Stromal cell of bone marrow (primary cell): Measurements from ENCODE around the gene TCF7L1.

Experiments used
- DNase-seq: peaks from one replicate; pipeline ENCODE4 v3.0.0-alpha.2; 2012; ENCODE audit warnings: low read depth

Gene TCF7L1

DNA sequence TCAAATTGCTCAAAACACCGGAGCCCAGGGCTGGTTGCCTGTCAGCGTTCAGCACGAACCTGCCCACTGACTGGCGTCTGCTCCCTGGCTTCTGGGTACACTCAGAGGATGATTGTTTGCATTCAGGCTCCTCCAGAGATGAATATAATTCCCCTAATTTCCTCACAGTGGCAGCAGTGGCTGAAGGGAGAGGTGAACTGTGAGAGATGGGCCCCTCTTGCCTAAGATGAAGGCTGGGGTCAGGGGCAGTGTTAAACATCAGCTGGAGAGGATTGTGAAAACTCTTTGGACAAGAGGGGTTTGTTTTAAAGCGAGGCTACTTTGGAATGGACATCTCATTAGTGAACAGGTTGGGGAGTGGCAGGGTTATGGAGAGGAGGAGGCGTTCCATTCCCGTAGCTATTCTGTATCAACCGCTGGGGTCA is 31.0 kb downstream of the TCF7L1 start:
- DNase-seq: no peak

DNA sequence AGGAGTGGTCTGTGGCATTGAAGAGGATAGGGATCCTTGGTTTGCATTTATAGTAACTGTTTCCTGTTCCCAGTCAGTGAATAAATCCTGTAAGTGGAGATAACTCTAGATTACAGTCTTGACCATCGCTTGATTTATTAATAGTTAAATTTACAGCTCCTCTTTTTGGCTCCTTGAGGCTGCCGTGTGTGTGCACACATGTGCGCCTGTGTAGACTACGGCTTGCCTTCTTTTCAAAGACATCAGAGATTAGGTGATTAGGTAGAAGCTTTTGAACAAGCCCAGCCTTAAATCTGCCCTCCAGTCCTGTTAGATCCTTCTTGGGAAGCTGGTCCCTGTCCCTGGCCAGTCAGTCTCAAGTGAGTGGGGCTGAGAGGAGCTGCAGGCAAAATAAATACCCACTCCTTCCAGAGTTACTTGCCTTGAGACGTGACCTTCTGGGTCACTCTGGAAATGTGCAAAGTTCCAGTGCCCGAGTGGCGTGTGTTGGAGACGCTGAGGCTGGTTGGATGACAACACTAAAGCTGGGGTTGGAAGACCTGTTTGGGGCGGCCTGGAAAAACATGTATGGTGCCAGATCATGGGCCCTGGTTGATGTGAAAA is 32.0 kb downstream of the TCF7L1 start:
- DNase-seq: no peak

DNA sequence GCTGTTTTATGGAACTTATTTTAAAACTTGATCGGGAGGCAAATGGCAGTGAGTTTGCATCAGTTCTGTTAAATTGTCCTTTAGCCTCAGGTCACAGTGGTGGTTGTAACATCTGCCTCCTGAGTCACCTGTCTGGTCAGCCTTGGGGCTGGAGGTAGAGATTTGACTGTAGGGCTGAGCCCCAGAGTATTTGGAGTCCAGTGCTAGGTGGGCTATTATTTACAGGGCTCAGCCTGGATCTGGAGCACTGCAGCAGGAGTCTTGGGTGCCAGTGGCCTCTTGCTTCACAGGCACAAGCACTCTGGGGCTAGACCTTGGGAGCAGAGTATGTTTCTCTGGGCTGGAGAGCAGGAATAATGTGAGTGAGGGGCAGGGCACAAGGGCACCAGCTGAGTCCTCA is 32.8 kb downstream of the TCF7L1 start:
- no peak for DNase-seq

DNA sequence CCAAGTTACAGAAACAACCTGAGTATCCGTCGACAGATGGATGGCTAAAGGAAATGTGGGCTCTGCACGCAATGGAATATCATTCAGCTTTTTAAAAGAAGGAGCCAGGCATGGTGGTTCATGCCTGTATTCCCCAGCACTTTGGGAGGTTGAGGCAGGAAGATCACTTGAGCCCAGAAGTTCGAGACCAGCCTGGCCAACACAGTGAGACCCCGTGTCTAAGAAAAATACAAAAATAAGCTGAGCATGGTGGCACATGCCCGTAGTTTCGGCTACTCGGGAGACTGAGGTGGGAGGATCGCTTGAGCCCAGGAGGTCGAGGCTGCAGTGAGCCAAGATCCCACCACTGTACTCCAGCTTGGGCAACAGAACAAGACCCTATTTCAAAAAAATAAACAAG is 34.3 kb downstream of the TCF7L1 start:
- no peak for DNase-seq

DNA sequence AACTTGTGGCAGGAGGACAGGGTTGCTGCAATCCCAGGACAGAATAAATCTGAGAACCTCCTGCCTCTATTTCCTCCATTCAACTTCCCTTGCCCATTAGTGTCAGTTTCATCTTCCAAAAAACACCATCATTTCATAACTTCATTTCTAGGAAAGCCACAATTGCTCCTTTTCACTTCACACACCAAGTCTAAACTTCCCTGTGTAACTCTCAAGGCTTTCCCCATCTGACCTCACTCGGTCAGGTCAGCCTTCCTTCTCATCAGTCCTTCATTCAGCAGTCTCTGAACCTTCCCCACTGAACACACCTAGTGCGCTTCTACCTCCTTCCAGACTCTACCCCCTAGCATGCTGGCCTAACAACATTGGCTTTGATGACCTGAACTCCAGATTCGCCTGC is 35.8 kb downstream of the TCF7L1 start:
- no peak for DNase-seq

DNA sequence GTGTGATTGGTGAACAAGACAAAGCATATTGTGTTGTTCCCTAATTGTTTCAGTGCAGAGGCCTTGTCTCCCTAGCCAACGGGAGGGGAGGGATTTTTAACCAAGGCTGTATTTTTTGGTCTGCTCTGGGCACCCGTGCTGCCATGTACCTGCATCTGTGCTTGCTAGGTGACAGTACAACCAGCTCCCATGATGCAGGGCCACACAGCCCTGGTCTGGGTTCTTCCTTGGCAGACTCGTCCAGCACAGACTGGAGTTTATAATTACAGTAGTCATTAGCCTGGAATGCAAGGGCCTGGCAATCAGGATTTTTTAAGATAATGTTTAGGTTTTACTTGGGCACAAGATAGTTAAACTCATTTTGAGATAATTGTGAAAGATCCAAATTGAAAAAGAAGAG is 36.4 kb downstream of the TCF7L1 start:
- DNase-seq: no peak

DNA sequence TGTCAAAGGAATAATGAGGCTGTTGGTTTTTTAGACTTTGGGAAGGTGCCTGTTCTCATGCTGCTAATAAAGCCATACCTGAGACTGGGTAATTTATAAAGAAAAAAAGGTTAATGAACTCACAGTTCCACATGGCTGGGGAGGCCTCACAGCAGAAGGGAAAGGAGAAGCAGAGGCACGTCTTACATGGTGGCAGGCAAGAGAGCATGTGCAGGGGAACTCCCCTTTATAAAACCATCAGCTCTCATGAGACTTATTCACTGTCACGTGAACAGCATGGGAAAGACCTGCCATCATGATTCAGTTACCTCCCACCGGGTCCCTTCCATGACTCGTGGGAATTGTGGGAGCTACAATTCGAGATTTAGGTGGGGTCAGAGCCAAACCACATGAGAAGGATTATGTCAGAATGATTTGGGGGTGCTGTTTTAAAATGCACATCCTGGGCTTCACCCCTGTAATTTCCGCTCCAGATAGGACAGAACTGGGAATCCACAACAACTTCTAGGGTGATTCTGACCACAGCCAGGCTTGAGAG is 37.8 kb downstream of the TCF7L1 start:
- DNase-seq: no peak

DNA sequence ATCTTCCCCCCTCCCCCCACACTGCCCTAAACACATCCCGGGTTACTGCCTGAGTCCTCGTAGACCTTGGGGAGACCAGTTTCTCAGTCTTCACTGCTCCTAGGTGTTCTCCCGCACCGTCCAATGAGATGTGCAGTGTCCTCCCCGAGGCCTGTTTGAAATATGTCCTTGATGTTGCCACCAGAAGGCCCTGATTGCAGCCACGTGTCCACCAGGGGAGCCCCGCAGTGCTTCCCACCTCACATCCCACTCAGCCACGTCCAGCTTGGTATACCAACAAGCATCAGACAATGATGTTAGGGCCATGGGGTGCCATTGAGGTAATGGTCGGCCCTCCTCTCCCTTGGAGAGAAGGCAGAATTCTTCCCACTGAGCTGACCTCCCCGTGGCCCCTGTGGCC is 38.7 kb downstream of the TCF7L1 start:
- no peak for DNase-seq

DNA sequence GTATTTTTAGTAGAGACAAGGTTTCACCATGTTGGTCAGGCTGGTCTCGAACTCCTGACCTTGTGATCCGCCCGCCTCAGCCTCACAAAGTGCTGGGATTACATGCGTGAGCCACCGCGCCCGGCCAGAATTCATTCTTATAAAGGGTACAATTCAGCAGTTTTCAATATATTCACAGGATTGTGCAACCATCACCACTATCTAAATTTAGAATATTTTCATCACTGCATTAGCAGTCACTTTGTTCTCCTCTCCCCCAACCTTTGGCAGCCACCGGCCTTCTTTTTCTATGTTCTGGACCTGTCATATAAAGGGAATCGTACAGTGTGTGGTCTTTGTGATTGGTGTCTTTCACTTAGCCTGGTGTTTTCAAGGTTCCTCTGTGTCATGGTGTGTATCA is 40.7 kb downstream of the TCF7L1 start:
- no peak for DNase-seq

DNA sequence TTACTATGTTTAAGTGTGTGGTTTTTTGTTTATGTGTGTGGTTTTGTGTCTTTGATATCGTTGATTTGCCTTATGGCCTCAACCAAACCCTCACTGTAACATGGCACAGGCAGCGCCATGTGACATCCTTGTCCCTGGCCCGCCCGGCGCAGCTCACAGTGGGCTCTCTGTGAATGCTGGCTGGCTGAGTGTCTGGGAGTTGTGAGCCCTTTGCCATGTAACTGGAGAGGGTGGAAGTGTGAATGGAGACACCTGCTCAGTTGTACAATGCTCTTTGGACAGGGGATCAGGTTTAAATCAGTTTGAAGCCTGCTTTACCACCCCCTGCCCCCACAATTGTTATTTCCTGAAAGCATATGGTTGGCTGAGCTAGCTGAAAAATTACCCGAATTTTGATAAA is 41.8 kb downstream of the TCF7L1 start:
- DNase-seq: no peak

DNA sequence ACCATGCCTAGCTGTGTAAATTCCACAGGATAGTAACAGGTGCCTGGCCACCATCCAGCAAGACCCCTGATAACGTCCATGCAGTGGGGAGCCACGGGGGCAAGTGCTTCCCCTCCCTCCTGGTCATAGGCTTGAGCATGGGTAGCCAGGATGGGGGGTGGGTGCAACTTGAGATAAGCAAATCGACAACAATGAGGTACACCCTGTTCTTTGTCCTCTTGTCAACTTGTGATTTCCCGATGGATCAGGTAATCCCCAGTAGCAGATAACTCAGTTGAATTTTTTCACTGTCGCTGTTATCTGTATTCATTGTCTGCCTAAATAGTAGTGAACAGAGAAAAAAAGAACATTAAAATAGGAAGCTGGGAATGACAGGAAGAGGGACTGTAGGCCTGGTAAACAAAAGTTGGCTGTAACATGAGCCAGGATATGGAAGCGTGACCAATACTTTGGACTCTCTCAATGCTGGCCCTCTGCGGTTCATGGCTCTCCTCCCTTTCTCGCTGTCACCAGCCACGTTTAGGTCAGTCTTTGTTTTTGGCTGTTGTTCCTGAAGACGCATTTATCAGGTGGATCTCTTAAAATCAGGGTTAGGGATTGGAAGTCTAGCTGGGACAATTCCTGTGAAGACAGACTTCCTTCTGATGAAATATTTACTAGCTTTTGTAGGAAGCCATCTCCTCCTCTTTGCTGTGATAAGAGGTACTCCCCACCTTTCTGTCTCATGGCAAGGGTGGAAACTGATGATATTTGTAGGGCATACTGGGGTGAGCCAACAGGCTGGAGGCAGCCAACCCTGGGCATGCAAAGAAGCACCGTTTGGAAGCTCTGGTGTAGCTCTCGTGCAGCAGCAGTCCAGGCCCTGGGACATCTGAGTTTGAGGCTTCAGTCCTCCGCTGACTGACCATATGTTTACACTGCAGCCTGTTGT is 42.4 kb downstream of the TCF7L1 start:
- DNase-seq: no peak

DNA sequence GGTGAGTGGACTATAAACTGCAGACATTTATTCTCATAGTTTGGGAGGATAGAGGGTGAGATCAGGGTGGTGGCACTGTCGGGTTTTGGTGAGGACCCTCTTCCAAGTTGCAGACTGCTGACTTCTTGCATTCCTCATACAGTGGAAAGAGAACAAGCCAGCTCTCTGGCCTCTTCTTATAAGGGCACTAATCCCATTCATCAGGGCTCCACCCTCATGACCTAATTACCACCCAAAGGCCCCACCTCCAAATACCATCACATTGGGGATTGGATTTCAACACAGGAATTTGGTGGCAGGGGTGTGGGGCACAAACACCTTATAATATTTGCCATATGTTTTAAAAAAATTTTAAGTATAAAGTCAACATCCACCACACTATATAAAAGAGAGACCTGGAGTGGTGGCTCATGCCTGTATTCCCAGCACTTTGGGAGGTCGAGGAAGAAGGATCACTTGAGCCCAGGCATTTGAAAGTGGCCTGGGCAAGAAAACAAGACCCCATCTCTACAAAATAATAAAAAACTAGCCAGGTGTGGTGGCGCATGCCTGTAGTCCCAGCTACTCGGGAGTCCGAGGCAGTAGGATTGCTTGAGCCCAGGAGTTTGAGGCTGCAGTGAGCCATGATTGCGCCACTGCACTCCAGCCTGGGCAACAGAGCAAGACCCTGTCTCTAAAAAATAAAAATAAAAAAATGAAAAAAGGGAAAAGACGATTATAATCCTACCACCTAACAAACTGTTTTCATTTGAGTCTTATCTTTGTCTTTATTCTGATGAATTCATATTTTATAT is 44.0 kb downstream of the TCF7L1 start:
- DNase-seq: no peak

DNA sequence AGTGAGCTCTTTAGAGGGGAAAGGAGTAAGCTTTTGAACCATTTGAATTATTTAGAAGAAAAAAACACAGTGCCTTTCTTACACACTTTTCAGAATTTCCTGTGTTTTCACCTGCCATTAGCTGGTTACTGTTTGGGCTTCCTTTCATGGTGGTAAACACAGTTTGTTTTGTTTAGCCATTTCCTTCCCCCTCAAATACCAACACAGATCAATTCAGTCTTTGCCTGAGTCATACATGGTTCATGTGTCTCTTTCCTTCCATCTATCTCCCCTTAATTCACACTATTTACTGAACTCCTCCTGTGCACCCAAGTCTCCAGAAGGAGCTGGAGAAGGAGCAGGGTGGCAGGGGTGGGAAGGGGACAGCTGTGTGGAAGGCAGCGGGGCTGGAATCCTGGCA is 45.0 kb downstream of the TCF7L1 start:
- DNase-seq: no peak

DNA sequence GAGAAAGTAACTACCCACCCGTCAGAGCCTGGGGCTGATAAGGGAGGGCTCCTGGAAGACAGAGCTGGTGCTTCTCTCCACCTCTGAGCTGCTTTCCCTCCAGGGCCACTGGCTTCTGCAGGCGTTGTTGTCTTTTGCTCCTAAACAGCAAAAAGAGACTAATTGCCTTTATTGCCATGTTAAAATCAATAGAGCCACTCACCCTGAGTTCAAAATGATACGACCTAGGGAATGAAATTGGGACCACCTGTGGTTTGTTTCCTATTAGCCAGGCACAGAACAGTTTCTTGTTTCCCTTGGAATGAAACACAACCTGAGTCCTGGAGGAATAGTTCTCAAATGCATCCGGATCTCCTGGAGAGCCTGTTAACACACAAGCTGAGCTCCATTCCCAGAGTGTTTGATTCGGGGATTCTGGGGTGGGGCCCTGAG is 45.8 kb downstream of the TCF7L1 start:
- DNase-seq: no peak

DNA sequence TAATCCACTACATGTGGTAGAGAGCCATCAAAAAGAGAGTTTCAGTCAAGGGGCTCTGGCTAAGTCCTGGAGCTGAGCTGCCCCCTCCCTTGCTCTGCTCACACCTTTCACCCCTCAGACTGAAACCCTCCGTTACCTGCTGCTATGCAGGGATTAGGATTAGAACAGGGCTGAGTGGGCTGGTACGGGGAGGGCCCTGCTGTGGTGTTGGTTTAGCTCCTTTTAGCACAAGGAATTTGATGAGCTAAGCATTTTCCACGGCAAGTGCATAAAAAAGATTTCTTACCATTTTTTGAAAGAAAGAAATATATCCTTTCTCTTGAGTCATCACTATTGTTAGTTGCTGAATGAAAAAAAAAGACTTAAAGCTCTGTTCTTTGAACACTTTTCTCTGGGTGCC is 46.3 kb downstream of the TCF7L1 start:
- no peak for DNase-seq

DNA sequence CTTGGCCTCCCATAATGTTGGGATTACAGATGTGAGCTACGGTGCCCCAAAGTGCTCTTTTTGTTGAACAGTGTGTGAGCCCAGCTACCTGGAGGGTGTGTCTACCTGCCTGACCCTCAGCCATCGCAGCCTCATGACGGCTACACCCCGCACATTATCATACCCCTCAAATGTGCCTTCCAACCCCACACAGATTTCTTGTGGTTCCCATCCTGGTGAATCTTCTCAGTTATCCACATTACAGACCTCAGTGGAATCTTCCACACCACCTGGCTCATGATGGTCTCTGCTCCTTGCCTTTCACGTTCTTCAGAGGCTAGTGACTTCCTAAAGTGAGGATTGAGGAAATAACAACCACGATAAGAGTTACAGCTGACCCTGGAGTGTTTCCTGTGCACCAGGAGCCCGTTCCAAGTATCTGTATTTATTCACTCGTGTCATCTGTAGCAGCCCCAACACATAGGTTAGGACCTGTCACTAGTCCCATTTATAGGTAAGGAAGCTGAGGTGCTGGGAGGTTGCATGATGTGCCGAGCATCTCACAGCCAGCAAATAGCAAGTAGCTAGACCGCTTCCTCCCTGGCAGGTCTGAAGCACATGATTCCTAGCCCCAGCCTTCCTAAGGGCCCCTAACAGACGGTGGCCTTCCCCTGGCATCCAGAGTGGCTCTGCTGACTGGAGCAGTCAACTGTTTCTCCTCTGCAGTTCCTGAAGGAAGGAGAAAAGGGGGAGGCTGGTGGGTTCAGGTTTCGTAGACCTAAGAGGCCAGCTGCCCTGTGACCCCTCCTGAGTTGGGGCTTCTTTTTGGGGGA is 47.3 kb downstream of the TCF7L1 start:
- no peak for DNase-seq

DNA sequence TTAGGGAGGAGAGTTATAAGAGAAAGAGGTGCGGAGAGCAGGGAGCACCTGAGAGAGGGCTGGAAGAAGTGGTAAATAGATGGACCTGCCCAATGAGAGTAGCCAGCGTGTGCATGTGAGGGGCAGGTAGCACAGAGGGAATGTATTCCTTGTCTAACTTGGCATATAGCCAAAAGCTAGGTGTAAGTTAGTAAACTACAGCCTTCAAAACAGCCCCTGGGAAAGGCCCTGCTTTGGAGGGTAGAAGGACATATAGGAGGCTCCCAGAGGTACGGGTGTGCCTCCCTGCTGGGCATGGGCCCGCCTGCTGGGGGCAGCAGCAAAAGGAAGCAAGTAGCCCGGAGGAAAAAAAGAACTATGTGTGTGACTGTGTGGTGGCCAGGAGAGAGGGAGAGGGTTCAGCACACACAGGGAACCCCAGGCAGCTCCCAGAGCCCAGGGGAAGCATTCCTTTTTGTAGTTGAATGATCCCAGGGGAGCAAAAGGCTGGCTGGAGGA is 48.0 kb downstream of the TCF7L1 start:
- DNase-seq: no peak

DNA sequence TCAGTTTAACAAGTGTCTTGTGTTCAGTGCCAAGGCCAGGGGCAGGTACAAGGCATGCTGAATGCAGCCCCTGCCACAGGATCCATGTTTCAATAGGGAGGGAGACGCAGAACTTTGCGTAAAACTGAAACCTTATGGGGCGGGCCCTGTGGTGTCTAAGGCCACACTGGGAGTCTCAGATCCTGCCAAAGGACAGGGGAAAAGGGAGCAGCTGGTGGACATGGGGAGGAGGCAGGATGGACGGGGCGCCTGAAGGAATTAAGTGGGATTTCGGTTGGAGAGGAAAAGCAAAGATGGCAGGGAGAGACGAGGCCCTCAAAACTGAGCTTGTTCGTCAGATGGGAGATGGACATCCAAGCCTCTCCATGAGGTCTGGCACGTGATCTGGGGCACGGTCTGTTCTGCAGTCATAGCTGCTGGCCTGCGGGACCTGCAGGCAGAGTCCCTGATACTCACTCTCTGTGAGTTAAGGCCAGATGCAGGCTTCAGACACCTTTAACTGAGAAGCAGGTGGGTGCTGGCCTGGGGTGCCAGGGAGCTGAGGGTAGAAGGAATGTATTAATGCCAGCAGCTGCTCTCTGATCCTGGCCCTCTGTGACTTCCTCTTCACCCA is 48.8 kb downstream of the TCF7L1 start:
- DNase-seq: no peak

DNA sequence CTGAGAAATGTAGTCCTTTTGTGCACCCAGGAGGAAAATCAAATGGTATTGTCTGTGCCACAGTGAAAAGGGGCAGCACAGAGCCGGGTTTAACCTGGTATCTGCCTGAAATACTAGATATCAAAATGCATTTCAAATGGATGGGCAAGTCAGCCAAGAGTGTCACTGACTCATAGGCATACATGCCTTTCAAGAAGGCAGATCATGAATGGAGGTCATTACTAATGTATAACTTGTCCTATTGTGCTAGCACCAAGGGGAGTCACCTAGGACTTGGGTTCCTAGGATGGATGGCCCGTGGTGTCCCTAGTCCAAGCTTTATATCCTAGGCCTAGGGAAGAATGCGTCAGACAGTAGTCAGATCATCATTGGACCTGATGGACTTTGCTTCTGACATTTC is 49.9 kb downstream of the TCF7L1 start:
- DNase-seq: no peak

DNA sequence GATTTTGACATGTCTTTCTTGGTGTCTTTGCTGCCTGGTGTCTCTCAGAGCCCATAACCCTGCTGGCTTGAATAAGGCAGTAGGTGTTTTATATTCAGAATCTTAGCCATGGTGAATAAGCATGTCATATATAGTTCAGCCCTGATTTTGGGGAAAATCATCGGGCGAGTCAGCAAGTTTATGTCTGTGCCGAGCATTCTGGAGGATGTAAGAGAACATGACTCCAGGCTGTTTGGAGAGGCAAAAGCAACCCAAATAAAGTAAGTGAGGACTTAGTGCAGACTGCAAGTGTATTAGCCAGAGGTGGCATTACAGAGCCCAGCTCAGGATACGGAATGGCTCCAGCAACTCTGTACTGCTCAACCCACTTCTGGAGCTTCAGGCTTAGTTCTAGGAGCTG is 50.3 kb downstream of the TCF7L1 start:
- peak; percentile 68 for DNase-seq

DNA sequence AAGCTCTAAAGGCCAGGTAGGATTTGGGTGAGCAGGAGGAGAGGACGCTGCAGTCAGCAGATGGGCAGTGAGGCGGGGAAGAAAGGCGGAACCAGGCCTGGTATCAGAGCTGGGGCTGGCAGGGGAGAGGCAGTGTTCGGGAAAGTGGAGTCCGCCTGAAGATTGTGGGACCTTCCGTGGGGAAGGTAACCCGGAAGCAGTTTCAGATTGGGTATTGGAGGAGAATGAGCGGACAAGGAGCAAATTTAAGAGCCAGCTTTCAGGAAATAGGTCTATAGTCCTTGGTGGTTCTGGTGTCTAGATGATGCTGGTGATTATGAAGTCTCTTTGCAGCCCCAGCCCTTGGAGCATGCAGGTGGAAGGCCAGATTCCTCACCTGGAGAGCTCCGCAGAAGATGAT is 51.0 kb downstream of the TCF7L1 start:
- DNase-seq: no peak
